HepG2 (cell line): ENCODE measurements around the gene SLC6A5. TPM values are rescaled to one million over a fixed set of nuclear protein-coding genes. Genes with fewer than 3 reads are reported as not detected.
"Not testable (repeated sequence)": the region's sequence is repeated elsewhere in the genome, so short reads cannot be mapped to it uniquely, and the experiment has no call there.

Experiments
- ATAC-seq: fragments of 200-7000 bp; cut with Tn5 transposase; 3 replicates; pipeline ENCODE4 v1.9.1; 2020; ENCODE audit warnings: mild to moderate bottlenecking, moderate library complexity
- BruUV-seq: library from RNA; stranded (reverse); fragments of 400-500 nt; replicated peaks from 2 replicates; lab custom pipeline; 2021; lab: Mats Ljungman, UMichigan
- CTCF ChIA-PET: fragments of 300-600 bp; formaldehyde crosslinking; extraction: SDS; loops from one replicate; lab custom pipeline; 2021; ENCODE audit warnings: low total read pairs, inconsistent platforms, low intra/inter-chr PET ratio; lab: Yijun Ruan, JAX
- POLR2A ChIA-PET: fragments of 350-600 bp; sonication (Branson Sonifier 250); formaldehyde crosslinking; loops from one replicate; lab custom pipeline; 2020; ENCODE audit warnings: antibody characterized with exemption, inconsistent platforms; lab: Yijun Ruan, JAX
- DNase-seq: peaks from one replicate; pipeline ENCODE4 v3.0.0-alpha.2; 2015; ENCODE audit warnings: low spot score
- FAIRE-seq: peaks from 3 replicates; lab custom pipeline; 2011; peaks lifted over from hg19 to GRCh38; lab: Jason Lieb, UNC
- H2AFZ ChIP-seq: one replicate; pipeline ENCODE4 v1.6.1; 2011; ENCODE audit warnings: low read length, inconsistent platforms
- H3K27ac ChIP-seq: fragments of 300-600 bp; 3 replicates; pipeline ENCODE4 v1.8.0; 2011; ENCODE audit warnings: mixed run types, mild to moderate bottlenecking, mixed read lengths, low read length, inconsistent platforms; ENCODE audit not compliant: insufficient read depth; ENCODE audit errors: extremely low read length
- H3K27me3 ChIP-seq, 2 experiments: fragments of 200-600 bp in 1 of 2; 2 replicates in 1 of 2; 3 replicates in 1 of 2; pipeline versions ENCODE4 v1.6.0 to v1.8.0; 2011; ENCODE audit warnings: low read length in 2 of 2, mild to moderate bottlenecking in 2 of 2, moderate library complexity in 2 of 2, inconsistent platforms in 1 of 2; ENCODE audit not compliant: insufficient read depth in 2 of 2, control insufficient read depth in 1 of 2
- H3K36me3 ChIP-seq, 2 experiments: fragments of 200-600 bp in 1 of 2; replicated peaks in 1 of 2; 2 replicates in 1 of 2; 3 replicates in 1 of 2; pipeline versions ENCODE4 v1.5.1 to v1.8.0; 2011; ENCODE audit warnings: low read length in 2 of 2, inconsistent platforms in 1 of 2; ENCODE audit not compliant: insufficient read depth in 2 of 2, control insufficient read depth in 1 of 2
- H3K4me1 ChIP-seq: 2 replicates; pipeline ENCODE4 v1.5.1; 2012; ENCODE audit warnings: low read length, inconsistent platforms; ENCODE audit not compliant: insufficient read depth
- H3K4me2 ChIP-seq: 2 replicates; pipeline ENCODE4 v1.6.0; 2011; ENCODE audit warnings: low read depth, low read length, inconsistent platforms
- H3K4me3 ChIP-seq, 3 experiments: fragments of 200-600 bp in 1 of 3; sonication (generic), shearing (Covaris generic) in 1 of 3; replicated peaks in 1 of 3; 2 replicates each; pipeline ENCODE4 v1.5.1; 2011 to 2016; ENCODE audit warnings: low read length in 3 of 3, inconsistent platforms in 2 of 3, low read depth in 2 of 3, mild to moderate bottlenecking in 2 of 3, control low read depth in 1 of 3, mixed read lengths in 1 of 3; ENCODE audit not compliant: insufficient read depth in 1 of 3
- H3K79me2 ChIP-seq: one replicate; pipeline ENCODE4 v1.6.1; 2011; ENCODE audit warnings: low read length, inconsistent platforms; ENCODE audit not compliant: insufficient read depth
- H3K9ac ChIP-seq: 2 replicates; pipeline ENCODE4 v1.6.0; 2011; ENCODE audit warnings: mild to moderate bottlenecking, low read depth, low read length, inconsistent platforms; ENCODE audit not compliant: insufficient read depth
- H3K9me3 ChIP-seq: 2 replicates; pipeline ENCODE4 v1.5.1; 2012; ENCODE audit warnings: mild to moderate bottlenecking, low read length
- H4K20me1 ChIP-seq: 2 replicates; pipeline ENCODE4 v1.6.0; 2011; ENCODE audit warnings: inconsistent platforms, mild to moderate bottlenecking, low read length, moderate library complexity; ENCODE audit not compliant: insufficient read depth
- THYN1 ChIP-seq: sonication (generic); formaldehyde crosslinking; IDR thresholded peaks from 2 replicates; pipeline ENCODE4 v1.8.1; 2023; ENCODE audit warnings: low read depth, mild to moderate bottlenecking, moderate library complexity, missing genetic modification reagents, borderline replicate concordance
- ZBTB38 ChIP-seq: sonication (generic); formaldehyde crosslinking; IDR thresholded peaks from 2 replicates; pipeline ENCODE4 v1.5.1; 2020; ENCODE audit warnings: mild to moderate bottlenecking, missing genetic modification reagents
- ZNF660 ChIP-seq: sonication (generic); formaldehyde crosslinking; IDR thresholded peaks from 2 replicates; pipeline ENCODE4 v1.5.1; 2020; ENCODE audit warnings: mild to moderate bottlenecking, low read depth, missing genetic modification reagents, borderline replicate concordance
- WGBS: methylation state at CpG from one replicate; pipeline ENCODE4 v1.1.6; 2017; ENCODE audit warnings: low lambda C conversion rate; 5-methylcytosine and 5-hydroxymethylcytosine counted together
- in situ Hi-C: cut with HindIII; loops from 2 replicates; pipeline ENCODE4 v1.10.0; 2017; ENCODE audit warnings: low pct_unique_long_range_greater_than_20kb; ENCODE audit not compliant: extremely low pct_ligation_motif_present
- intact Hi-C: fragments of 100-400 bp; cut with micrococcal nuclease; formaldehyde crosslinking; loops from one replicate; pipeline ENCODE4 v1.10.0; 2022; ENCODE audit not compliant: unreplicated experiment
- polyA plus RNA-seq, 8 experiments: library from polyadenylated mRNA; depleted of rRNA in 3 of 8; stranded (reverse) in 7 of 8; unstranded in 1 of 8; fragments of >200 nt; fragmentation: Illumina TruSeq in 4 of 8; extraction: Trizol in 4 of 8; gene quantifications; 2 replicates each; pipeline versions ENCODE4 v1.2.1 to v1.2.3, GENCODE V29; 2011 to 2016; ENCODE audit warnings: low read depth in 4 of 8, missing spikeins in 1 of 8, mixed read lengths in 1 of 8; ENCODE audit not compliant: insufficient read depth in 1 of 8
- total RNA-seq, 5 experiments: library from RNA; depleted of rRNA; stranded (reverse); fragments of >200 nt; fragmentation: Illumina TruSeq; extraction: Trizol; gene quantifications; 2 replicates each; pipeline ENCODE4 v1.2.3, GENCODE V29; 2016; ENCODE audit warnings: low read depth in 1 of 5

The SLC6A5 gene
- total and polyA plus RNA-seq, 2 of the 13 experiments (the other 11 are each of a cell fraction or from before 2014, with no cell fraction given), result not detected

GRCh38 chr11:20555783-20556182, 43.6 kb upstream of the SLC6A5 start:
- no peaks in the 10 kb centered on the region for H4K20me1 ChIP-seq
- ChIA-PET POLR2A (no interaction called here), CTCF (no interaction called here)
- H3K27me3 ChIP-seq, result no peaks in the 10 kb centered on the region
- no peaks in the 10 kb centered on the region for H3K36me3 ChIP-seq
- H3K9me3 ChIP-seq, result no peaks in the 10 kb centered on the region
- H3K4me1 ChIP-seq, result no peaks in the 10 kb centered on the region
- intact Hi-C loops, result no loop called here
- H3K4me3 ChIP-seq, result no peak overlapping the region
- H3K9ac ChIP-seq, result no peak overlapping the region
- in situ Hi-C loops, result no loop called here
- H3K27ac ChIP-seq, result no peak overlapping the region
- H3K79me2 ChIP-seq, result no peaks in the 10 kb centered on the region
- DNase-seq (no peak), FAIRE-seq (no peak), ATAC-seq (no peak)
- no peak overlapping the region for H3K4me2 ChIP-seq
- H2AFZ ChIP-seq, result no peak overlapping the region
- TF ChIP-seq ZNF660, result no peak
- no peak for TF ChIP-seq THYN1 (CRISPR knock-in tag)
- no peak for TF ChIP-seq ZBTB38 (CRISPR knock-in tag)
- 0% methylated on average over 2 of the region's 3 CpGs for WGBS
- no TSS peak for BruUV-seq

GRCh38 chr11:20556396-20556795, 43.0 kb upstream of the SLC6A5 start:
- H3K9me3 ChIP-seq, H3K27ac ChIP-seq, intact Hi-C loops, H4K20me1 ChIP-seq, in situ Hi-C loops, CTCF ChIA-PET, ATAC-seq, BruUV-seq, H3K36me3 ChIP-seq, H3K4me3 ChIP-seq, DNase-seq, FAIRE-seq, H3K4me2 ChIP-seq, H2AFZ ChIP-seq, H3K9ac ChIP-seq, H3K27me3 ChIP-seq, POLR2A ChIA-PET, H3K4me1 ChIP-seq, H3K79me2 ChIP-seq: not testable (repeated sequence)
